ENCODE data around the gene ASS1.

GRCh38 chr9:130454812-130455325 is 10.1 kb downstream of the ASS1 start:
- TF ChIP-seq, protein P1, sequence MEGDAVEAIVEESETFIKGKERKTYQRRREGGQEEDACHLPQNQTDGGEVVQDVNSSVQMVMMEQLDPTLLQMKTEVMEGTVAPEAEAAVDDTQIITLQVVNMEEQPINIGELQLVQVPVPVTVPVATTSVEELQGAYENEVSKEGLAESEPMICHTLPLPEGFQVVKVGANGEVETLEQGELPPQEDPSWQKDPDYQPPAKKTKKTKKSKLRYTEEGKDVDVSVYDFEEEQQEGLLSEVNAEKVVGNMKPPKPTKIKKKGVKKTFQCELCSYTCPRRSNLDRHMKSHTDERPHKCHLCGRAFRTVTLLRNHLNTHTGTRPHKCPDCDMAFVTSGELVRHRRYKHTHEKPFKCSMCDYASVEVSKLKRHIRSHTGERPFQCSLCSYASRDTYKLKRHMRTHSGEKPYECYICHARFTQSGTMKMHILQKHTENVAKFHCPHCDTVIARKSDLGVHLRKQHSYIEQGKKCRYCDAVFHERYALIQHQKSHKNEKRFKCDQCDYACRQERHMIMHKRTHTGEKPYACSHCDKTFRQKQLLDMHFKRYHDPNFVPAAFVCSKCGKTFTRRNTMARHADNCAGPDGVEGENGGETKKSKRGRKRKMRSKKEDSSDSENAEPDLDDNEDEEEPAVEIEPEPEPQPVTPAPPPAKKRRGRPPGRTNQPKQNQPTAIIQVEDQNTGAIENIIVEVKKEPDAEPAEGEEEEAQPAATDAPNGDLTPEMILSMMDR (IDR thresholded peaks at IDR 0.05; ENCODE audit: borderline replicate concordance, extremely low read depth, low read length, poor library complexity, severe bottlenecking): no peak
- TF ChIP-seq EZH2 (IDR thresholded peaks at IDR 0.05; ENCODE audit: borderline replicate concordance, low read depth, low read length, severe bottlenecking): no peak
